DOHH2 (cell line): ENCODE results near the gene A1BG.

Source experiments
- H3F3A ChIP-seq: fragments of 200-600 bp; sonication (generic), shearing (Covaris generic); 2 replicates; pipeline ENCODE4 v1.6.0; 2016; ENCODE audit warnings: antibody characterized with exemption, mild to moderate bottlenecking; ENCODE audit not compliant: control insufficient read depth, insufficient read depth
- H3K27ac ChIP-seq: fragments of 200-600 bp; sonication (generic); 2 replicates; pipeline ENCODE4 v1.5.1; 2014; ENCODE audit warnings: low read depth, mild to moderate bottlenecking, low read length, moderate library complexity
- H3K27me3 ChIP-seq: fragments of 200-600 bp; sonication (generic); 2 replicates; pipeline ENCODE4 v1.6.1; 2014; ENCODE audit warnings: mild to moderate bottlenecking, low read length, mixed read lengths; ENCODE audit not compliant: control insufficient read depth
- H3K36me3 ChIP-seq: fragments of 200-600 bp; sonication (generic); 2 replicates; pipeline ENCODE4 v1.6.1; 2014; ENCODE audit warnings: mild to moderate bottlenecking, low read length, moderate library complexity, mixed read lengths; ENCODE audit not compliant: control insufficient read depth
- H3K4me1 ChIP-seq: fragments of 200-600 bp; sonication (generic); 2 replicates; pipeline ENCODE4 v1.6.1; 2014; ENCODE audit warnings: mild to moderate bottlenecking, low read length, mixed read lengths; ENCODE audit not compliant: control insufficient read depth
- H3K4me2 ChIP-seq: fragments of 200-600 bp; sonication (generic); 2 replicates; pipeline ENCODE4 v1.6.0; 2014; ENCODE audit warnings: mild to moderate bottlenecking, low read length, moderate library complexity
- H3K4me3 ChIP-seq: fragments of 200-600 bp; sonication (generic); 2 replicates; pipeline ENCODE4 v1.5.1; 2014; ENCODE audit warnings: mild to moderate bottlenecking, low read length, mixed read lengths
- H3K79me2 ChIP-seq: fragments of 200-600 bp; sonication (generic); 2 replicates; pipeline ENCODE4 v1.6.1; 2014; ENCODE audit warnings: mild to moderate bottlenecking, low read length, mixed read lengths; ENCODE audit not compliant: control insufficient read depth
- H3K9me2 ChIP-seq: fragments of 200-600 bp; sonication (generic); replicated peaks from 2 replicates; pipeline ENCODE4 v1.6.1; 2014; ENCODE audit warnings: mild to moderate bottlenecking, low read length, mixed read lengths; ENCODE audit not compliant: control insufficient read depth
- H3K9me3 ChIP-seq: fragments of 200-600 bp; sonication (generic); 2 replicates; pipeline ENCODE4 v1.6.1; 2014; ENCODE audit warnings: antibody characterized with exemption, low read length, mixed read lengths; ENCODE audit not compliant: control insufficient read depth, insufficient read depth
- H4K20me1 ChIP-seq: fragments of 200-600 bp; sonication (generic); 2 replicates; pipeline ENCODE4 v1.6.0; 2014; ENCODE audit warnings: low read depth, mild to moderate bottlenecking, antibody characterized with exemption, low read length, moderate library complexity; ENCODE audit not compliant: control insufficient read depth, insufficient read depth
- EZH2phosphoT487 ChIP-seq: fragments of 200-600 bp; sonication (generic); IDR thresholded peaks from 2 replicates; pipeline ENCODE4 v1.6.1; 2017; ENCODE audit warnings: borderline replicate concordance, mild to moderate bottlenecking, antibody characterized with exemption, low read length, moderate library complexity, mixed read lengths
- TF ChIP-seq, protein P1 (sequence below): fragments of 200-600 bp; sonication (generic); IDR thresholded peaks from one replicate; pipeline ENCODE4 v1.5.1; 2014; ENCODE audit warnings: antibody characterized with exemption, mild to moderate bottlenecking, low read depth, low read length; ENCODE audit not compliant: poor library complexity, severe bottlenecking

A1BG gene

GRCh38 chr19:58382997-58383603 lies 29.8 kb upstream of the A1BG start:
- no peak overlapping the region; the same call in 1 of the 2 replicates for H3K4me2 ChIP-seq
- H3K79me2 ChIP-seq, result peaks cover 56% of the 10 kb centered on the region

DNA sequence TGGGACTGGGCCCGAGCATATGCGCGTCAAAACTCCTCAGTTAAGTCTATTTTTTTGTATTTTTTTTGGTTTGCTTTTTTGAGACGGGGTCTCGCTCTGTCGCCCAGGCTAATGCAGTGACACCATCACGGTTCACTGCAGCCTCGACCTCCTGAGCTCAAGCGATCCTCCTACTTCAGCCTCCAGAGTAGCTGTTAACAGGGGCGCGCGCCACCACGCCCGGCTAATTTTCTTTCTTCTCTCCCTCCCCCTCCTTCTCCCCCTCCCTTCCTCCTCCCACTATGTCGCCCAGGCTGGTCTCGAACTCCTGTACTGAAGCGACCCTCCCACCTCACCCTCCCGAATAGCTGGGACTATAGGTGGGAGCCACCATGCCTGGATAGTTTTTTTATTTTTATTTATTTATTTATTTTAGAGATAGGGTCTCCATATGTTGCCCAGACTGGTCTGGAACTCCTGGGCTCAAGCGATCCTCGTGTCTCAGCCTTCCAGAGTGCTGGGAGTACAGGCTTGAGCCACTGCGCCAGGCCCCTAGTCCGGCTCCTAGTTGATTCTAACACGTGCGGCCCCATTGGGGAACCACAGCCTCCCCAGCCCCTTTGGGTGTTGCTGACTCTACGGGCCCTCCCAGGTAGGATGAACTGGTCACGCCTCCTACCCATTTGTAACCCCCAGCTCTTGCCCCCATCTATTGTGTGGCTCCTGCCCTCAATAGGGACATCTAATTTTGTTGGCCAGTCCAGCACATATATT lies 28.3 kb upstream of the A1BG start:
- no peaks in the 10 kb centered on the region for H3K36me3 ChIP-seq
- H4K20me1 ChIP-seq, result no peaks in the 10 kb centered on the region
- no peaks in the 10 kb centered on the region for H3F3A ChIP-seq
- H3K9me2 ChIP-seq, result no peaks in the 10 kb centered on the region
- TF ChIP-seq, protein P1, sequence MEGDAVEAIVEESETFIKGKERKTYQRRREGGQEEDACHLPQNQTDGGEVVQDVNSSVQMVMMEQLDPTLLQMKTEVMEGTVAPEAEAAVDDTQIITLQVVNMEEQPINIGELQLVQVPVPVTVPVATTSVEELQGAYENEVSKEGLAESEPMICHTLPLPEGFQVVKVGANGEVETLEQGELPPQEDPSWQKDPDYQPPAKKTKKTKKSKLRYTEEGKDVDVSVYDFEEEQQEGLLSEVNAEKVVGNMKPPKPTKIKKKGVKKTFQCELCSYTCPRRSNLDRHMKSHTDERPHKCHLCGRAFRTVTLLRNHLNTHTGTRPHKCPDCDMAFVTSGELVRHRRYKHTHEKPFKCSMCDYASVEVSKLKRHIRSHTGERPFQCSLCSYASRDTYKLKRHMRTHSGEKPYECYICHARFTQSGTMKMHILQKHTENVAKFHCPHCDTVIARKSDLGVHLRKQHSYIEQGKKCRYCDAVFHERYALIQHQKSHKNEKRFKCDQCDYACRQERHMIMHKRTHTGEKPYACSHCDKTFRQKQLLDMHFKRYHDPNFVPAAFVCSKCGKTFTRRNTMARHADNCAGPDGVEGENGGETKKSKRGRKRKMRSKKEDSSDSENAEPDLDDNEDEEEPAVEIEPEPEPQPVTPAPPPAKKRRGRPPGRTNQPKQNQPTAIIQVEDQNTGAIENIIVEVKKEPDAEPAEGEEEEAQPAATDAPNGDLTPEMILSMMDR, result no peak
- TF ChIP-seq EZH2phosphoT487, result no peak
- peak overlapping the region; percentile 41 for H3K27ac ChIP-seq
- H3K27me3 ChIP-seq, result no peaks in the 10 kb centered on the region
- no peaks in the 10 kb centered on the region for H3K9me3 ChIP-seq
- peaks cover 41% of the 10 kb centered on the region for H3K4me1 ChIP-seq
- H3K4me2 ChIP-seq, result peak overlapping the region; percentile 82
- peaks cover 43% of the 10 kb centered on the region for H3K79me2 ChIP-seq
- peak overlapping the region; percentile 75 for H3K4me3 ChIP-seq

More at GRCh38 chr19:58382997-58383603, 29.8 kb upstream of the A1BG start:
- Histone ChIP-seq H3K4me1 (peaks cover 44% of the 10 kb centered on the region), H3K27ac (no peak overlapping the region), H3K9me2 (no peaks in the 10 kb centered on the region), H3K27me3 (no peaks in the 10 kb centered on the region), H3K4me3 (no peak overlapping the region), H3K36me3 (peaks cover 10% of the 10 kb centered on the region), H3K9me3 (no peaks in the 10 kb centered on the region), H4K20me1 (peaks cover 7% of the 10 kb centered on the region), H3F3A (0 out of 2 replicates have a peak, but pooled peaks cover 2% of the 10 kb centered on the region)
- no peak for TF ChIP-seq EZH2phosphoT487
- TF ChIP-seq, protein P1, result no peak

DNA sequence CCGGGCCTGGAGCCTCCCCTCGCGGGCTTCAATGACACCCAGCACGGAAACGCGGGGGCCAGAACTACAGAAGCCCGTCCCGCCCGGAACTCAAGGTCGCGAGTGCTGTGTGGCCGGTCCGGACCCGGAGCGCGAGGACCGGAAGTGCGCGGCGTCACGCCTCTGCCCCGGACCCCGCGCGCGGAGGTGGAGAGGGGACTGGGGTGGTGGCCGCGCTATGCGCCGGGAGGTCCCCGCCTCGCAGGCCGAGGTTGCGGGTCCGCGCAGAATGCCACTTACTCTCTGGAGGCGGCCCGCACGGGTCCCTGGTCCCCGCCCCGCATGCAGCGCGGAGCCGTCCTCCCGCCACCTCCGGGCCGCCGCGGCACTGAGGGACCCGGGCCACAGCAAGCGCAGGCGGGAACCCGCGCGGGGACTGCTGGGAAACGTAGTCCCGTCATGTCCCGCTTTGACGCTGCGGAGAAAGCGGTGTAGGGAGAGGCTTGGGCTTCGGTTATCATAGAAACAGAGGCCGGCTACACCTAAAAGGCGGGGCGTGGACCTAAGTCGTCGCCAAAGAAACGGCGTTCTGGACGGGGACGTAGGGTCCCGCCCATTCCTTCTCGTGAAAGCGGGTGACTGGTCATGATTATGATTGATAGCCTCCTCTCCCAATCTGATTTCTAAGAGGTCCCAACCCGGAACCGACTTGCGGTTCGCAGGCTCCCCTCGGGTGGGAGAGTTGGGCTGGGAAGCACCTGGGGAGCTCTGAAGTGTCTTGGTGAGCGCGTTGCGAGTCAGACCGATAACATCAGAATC lies 27.6 kb upstream of the A1BG start, which contains the start of gene ZNF837:
ZNF837 (minus strand) TSS at position 369 of the 798 bp plus-strand sequence. CDS start 11,698 bp downstream, outside the sequence.
- TF ChIP-seq, protein P1, result no peak
- no peak for TF ChIP-seq EZH2phosphoT487
- Histone ChIP-seq H3K27me3 (no peaks in the 10 kb centered on the region), H3K36me3 (no peaks in the 10 kb centered on the region), H3K9me2 (no peaks in the 10 kb centered on the region), H3K27ac (peak within 1 kb of the TSS; percentile 67), H3K4me3 (peak within 1 kb of the TSS; percentile 75), H3K9me3 (no peaks in the 10 kb centered on the region), H4K20me1 (no peaks in the 10 kb centered on the region), H3K79me2 (peaks cover 35% of the 10 kb centered on the region), H3K4me1 (peaks cover 35% of the 10 kb centered on the region), H3F3A (no peaks in the 10 kb centered on the region), H3K4me2 (peak within 1 kb of the TSS; percentile 82)
